ENCODE results near the gene FBXL15. TPM values are rescaled to one million over a fixed set of nuclear protein-coding genes. Genes with fewer than 3 reads are reported as not detected.

Gene FBXL15
- total RNA-seq, 1 donor from 2014 or later = 8.6 TPM

DNA sequence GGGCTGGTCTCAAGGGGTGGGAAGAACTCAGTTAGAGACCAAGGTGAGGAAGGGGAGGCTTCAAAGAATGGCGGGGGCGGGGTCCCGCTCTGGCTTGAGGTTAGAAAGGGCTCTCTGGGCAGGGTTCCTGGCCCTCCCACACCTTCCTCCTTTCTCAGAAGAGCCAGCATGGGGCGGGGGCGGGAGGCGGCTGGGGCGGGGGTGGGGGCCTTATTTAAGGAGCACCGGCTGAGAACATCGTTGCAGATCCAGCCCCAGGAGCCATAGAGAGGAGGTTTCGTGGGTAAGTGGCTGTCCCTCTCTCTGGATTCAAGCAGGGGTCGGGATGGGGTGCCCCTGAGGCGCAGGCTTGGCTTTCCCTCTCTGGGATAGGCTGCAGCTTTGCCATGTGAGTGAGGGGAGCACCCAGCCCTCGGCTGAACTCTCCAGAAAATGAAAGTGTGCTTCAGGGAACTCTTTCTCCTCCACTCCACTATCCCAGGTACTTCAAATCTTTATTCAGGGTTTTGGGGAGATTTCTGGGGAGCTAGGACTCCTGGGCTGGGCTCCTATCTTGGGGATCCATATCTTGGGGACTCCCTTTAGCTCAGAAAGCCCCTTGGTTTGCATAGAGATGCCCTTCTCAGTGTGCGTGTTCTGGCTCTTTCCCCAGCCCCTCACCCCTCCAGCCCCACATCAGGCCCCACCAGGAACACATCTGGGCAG is 15.0 kb downstream of the FBXL15 start:
- Histone ChIP-seq H3K27ac (ENCODE audit: low read depth, low read length) (no peak overlapping the region), H3K4me3 (ENCODE audit: insufficient read depth, low read depth, low read length) (peak overlapping the region; percentile 9), H3K27me3 (ENCODE audit: insufficient read depth, low read length) (no peaks in the 10 kb centered on the region), H2AFZ (ENCODE audit: low read depth, low read length) (peak overlapping the region; percentile 74), H3K36me3 (ENCODE audit: insufficient read depth, low read length) (no peaks in the 10 kb centered on the region), H4K20me1 (ENCODE audit: insufficient read depth, low read length) (no peaks in the 10 kb centered on the region), H3K4me2 (ENCODE audit: low read length) (peak overlapping the region; percentile 70), H3K79me2 (ENCODE audit: insufficient read depth, low read length) (peaks cover 12% of the 10 kb centered on the region), H3K4me1 (ENCODE audit: insufficient read depth, low read length) (peaks cover 18% of the 10 kb centered on the region), H3K9ac (ENCODE audit: low read length) (no peak overlapping the region), H3K9me3 (ENCODE audit: insufficient read depth, low read depth, low read length) (no peaks in the 10 kb centered on the region)
- FAIRE-seq (no peak), DNase-seq (ENCODE audit: low read depth) (no peak)
- Mint-ChIP-seq H3K4me3 (ENCODE audit: unreplicated experiment) (peak overlapping the region; percentile 60), H3K4me1 (ENCODE audit: low read depth, unreplicated experiment) (peaks cover 10% of the 10 kb centered on the region), H3K36me3 (ENCODE audit: low read depth, unreplicated experiment) (no peaks in the 10 kb centered on the region), H3K9me3 (ENCODE audit: unreplicated experiment) (no peaks in the 10 kb centered on the region), H3K27me3 (ENCODE audit: low read depth, unreplicated experiment) (peaks cover 10% of the 10 kb centered on the region), H3K27ac (ENCODE audit: unreplicated experiment) (no peak overlapping the region)
- TF ChIP-seq EZH2 (IDR thresholded peaks at IDR 0.05; ENCODE audit: insufficient read depth, low read length) = no peak
- TF ChIP-seq CTCF (IDR thresholded peaks at IDR 0.05; ENCODE audit: insufficient read depth, low read depth, low read length) = no peak

DNA sequence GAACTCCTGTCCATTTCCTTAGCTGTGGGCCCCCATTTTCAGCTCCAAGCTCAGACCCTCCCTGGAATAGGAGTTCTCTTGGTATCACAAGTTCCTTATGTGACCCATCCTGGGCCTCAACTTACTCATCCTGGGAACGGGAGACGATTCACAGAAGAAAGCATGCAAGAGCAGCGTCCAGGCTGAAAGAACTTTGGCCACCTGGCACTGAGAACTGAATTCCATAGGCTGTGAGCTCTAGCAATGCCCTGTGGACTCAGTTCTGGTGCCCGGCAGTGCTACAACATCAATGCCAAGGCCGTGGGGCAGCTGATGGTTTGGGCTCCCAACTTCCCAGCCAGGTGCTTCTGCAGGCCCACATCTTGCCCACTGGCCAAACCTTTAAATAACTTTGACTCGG is 15.7 kb downstream of the FBXL15 start:
- no peaks in the 10 kb centered on the region for H3K36me3 Mint-ChIP-seq (ENCODE audit: low read depth, unreplicated experiment)
- no peak overlapping the region for H3K27ac Mint-ChIP-seq (ENCODE audit: unreplicated experiment)
- no peaks in the 10 kb centered on the region for H3K36me3 ChIP-seq (ENCODE audit: insufficient read depth, low read length)
- peaks cover 11% of the 10 kb centered on the region for H3K79me2 ChIP-seq (ENCODE audit: insufficient read depth, low read length)
- H2AFZ ChIP-seq (ENCODE audit: low read depth, low read length) = no peak overlapping the region
- no peaks in the 10 kb centered on the region for H3K9me3 ChIP-seq (ENCODE audit: insufficient read depth, low read depth, low read length)
- no peak overlapping the region for H3K4me3 ChIP-seq (ENCODE audit: insufficient read depth, low read depth, low read length)
- peaks cover 10% of the 10 kb centered on the region for H3K27me3 Mint-ChIP-seq (ENCODE audit: low read depth, unreplicated experiment)
- no peak overlapping the region for H3K9ac ChIP-seq (ENCODE audit: low read length)
- H4K20me1 ChIP-seq (ENCODE audit: insufficient read depth, low read length) = no peaks in the 10 kb centered on the region
- no peak for TF ChIP-seq CTCF (IDR thresholded peaks at IDR 0.05; ENCODE audit: insufficient read depth, low read depth, low read length)
- peak overlapping the region; percentile 40 for H3K4me3 Mint-ChIP-seq (ENCODE audit: unreplicated experiment)
- no peak overlapping the region for H3K27ac ChIP-seq (ENCODE audit: low read depth, low read length)
- FAIRE-seq (no peak), DNase-seq (ENCODE audit: low read depth) (no peak)
- no peaks in the 10 kb centered on the region for H3K27me3 ChIP-seq (ENCODE audit: insufficient read depth, low read length)
- H3K4me1 ChIP-seq (ENCODE audit: insufficient read depth, low read length) = peaks cover 18% of the 10 kb centered on the region
- H3K9me3 Mint-ChIP-seq (ENCODE audit: unreplicated experiment) = no peaks in the 10 kb centered on the region
- H3K4me1 Mint-ChIP-seq (ENCODE audit: low read depth, unreplicated experiment) = peaks cover 10% of the 10 kb centered on the region
- H3K4me2 ChIP-seq (ENCODE audit: low read length) = peak overlapping the region; percentile 70

DNA sequence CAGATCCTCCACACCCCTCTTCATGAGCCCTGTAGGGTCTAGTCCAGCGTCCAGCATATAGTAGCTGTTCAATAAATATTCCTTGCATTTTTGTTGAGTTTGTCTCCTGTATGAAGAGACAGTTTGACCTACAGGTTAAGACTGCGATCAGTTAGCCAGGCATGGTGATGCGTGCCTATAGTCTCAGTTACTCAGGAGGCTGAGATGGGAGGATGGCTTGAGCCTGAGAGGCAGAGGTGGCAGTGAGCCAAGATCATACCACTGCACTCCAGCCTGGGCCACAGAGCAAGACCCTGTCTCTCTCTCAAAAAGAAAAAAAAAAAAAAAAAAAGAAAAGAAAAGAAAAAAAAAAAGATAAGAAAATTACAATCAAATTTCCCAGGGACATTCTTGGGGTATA is 16.9 kb downstream of the FBXL15 start:
- DNase-seq (ENCODE audit: low read depth) (no peak), FAIRE-seq (no peak)
- Histone ChIP-seq H3K9me3 (ENCODE audit: insufficient read depth, low read depth, low read length) (no peaks in the 10 kb centered on the region), H3K27me3 (ENCODE audit: insufficient read depth, low read length) (peaks cover 5% of the 10 kb centered on the region), H4K20me1 (ENCODE audit: insufficient read depth, low read length) (no peaks in the 10 kb centered on the region), H3K9ac (ENCODE audit: low read length) (no peak overlapping the region), H3K4me3 (ENCODE audit: insufficient read depth, low read depth, low read length) (no peak overlapping the region), H2AFZ (ENCODE audit: low read depth, low read length) (no peak overlapping the region), H3K27ac (ENCODE audit: low read depth, low read length) (no peak overlapping the region), H3K36me3 (ENCODE audit: insufficient read depth, low read length) (no peaks in the 10 kb centered on the region), H3K79me2 (ENCODE audit: insufficient read depth, low read length) (no peaks in the 10 kb centered on the region), H3K4me2 (ENCODE audit: low read length) (no peak overlapping the region), H3K4me1 (ENCODE audit: insufficient read depth, low read length) (peaks cover 11% of the 10 kb centered on the region)
- peaks cover 6% of the 10 kb centered on the region for H3K4me1 Mint-ChIP-seq (ENCODE audit: low read depth, unreplicated experiment)
- H3K27ac Mint-ChIP-seq (ENCODE audit: unreplicated experiment) = no peak overlapping the region
- no peak for TF ChIP-seq CTCF (IDR thresholded peaks at IDR 0.05; ENCODE audit: insufficient read depth, low read depth, low read length)
- TF ChIP-seq EZH2 (IDR thresholded peaks at IDR 0.05; ENCODE audit: insufficient read depth, low read length) = no peak
- no peaks in the 10 kb centered on the region for H3K9me3 Mint-ChIP-seq (ENCODE audit: unreplicated experiment)
- H3K27me3 Mint-ChIP-seq (ENCODE audit: low read depth, unreplicated experiment) = peaks cover 12% of the 10 kb centered on the region
- no peaks in the 10 kb centered on the region for H3K36me3 Mint-ChIP-seq (ENCODE audit: low read depth, unreplicated experiment)
- no peak overlapping the region for H3K4me3 Mint-ChIP-seq (ENCODE audit: unreplicated experiment)
